Measurements from ENCODE around the gene ITSN2.

DNA sequence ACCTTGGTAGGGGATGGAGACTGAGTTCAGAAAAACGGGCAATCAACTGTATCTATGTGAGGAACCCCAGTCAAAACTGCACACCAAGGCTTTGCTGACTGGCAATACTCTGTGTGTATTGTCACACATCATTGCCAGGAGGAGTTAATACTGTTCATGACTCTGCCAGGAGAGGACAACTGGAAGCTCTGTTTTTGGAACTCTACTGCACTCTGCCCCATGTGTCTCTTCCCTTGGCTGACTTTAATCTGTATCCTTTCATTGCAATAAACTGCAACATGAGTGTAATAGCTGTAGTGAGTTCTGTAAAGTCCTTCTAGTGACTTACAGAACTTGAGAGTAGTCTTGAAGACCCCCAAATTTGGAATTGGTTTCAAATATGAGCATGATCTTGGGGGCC, 113.2 kb downstream of the ITSN2 start:
- TF ChIP-seq, protein P1, sequence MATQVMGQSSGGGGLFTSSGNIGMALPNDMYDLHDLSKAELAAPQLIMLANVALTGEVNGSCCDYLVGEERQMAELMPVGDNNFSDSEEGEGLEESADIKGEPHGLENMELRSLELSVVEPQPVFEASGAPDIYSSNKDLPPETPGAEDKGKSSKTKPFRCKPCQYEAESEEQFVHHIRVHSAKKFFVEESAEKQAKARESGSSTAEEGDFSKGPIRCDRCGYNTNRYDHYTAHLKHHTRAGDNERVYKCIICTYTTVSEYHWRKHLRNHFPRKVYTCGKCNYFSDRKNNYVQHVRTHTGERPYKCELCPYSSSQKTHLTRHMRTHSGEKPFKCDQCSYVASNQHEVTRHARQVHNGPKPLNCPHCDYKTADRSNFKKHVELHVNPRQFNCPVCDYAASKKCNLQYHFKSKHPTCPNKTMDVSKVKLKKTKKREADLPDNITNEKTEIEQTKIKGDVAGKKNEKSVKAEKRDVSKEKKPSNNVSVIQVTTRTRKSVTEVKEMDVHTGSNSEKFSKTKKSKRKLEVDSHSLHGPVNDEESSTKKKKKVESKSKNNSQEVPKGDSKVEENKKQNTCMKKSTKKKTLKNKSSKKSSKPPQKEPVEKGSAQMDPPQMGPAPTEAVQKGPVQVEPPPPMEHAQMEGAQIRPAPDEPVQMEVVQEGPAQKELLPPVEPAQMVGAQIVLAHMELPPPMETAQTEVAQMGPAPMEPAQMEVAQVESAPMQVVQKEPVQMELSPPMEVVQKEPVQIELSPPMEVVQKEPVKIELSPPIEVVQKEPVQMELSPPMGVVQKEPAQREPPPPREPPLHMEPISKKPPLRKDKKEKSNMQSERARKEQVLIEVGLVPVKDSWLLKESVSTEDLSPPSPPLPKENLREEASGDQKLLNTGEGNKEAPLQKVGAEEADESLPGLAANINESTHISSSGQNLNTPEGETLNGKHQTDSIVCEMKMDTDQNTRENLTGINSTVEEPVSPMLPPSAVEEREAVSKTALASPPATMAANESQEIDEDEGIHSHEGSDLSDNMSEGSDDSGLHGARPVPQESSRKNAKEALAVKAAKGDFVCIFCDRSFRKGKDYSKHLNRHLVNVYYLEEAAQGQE (IDR thresholded peaks at IDR 0.05), result no peak
- no peak for TF ChIP-seq CTCF (IDR thresholded peaks at IDR 0.05; ENCODE audit: low read depth, low read length, missing input control)
- TF ChIP-seq, protein P2, sequence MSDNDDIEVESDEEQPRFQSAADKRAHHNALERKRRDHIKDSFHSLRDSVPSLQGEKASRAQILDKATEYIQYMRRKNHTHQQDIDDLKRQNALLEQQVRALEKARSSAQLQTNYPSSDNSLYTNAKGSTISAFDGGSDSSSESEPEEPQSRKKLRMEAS (IDR thresholded peaks at IDR 0.05), result no peak
- TF ChIP-seq EGR1 (IDR thresholded peaks at IDR 0.05; ENCODE audit: low read depth in 2 of 2), result no peak
- no peak for TF ChIP-seq JUND (IDR thresholded peaks at IDR 0.05)
- TF ChIP-seq SP1 (IDR thresholded peaks at IDR 0.05), result no peak
- TF ChIP-seq, protein P3, sequence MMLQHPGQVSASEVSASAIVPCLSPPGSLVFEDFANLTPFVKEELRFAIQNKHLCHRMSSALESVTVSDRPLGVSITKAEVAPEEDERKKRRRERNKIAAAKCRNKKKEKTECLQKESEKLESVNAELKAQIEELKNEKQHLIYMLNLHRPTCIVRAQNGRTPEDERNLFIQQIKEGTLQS (IDR thresholded peaks at IDR 0.05), result no peak
- no peak for TF ChIP-seq RAD21 (IDR thresholded peaks at IDR 0.05)
- TF ChIP-seq TAF1 (conservative IDR thresholded peaks at IDR 0.05), result no peak
